Activated CD4-positive, alpha-beta T cell treated with anti-CD3 and anti-CD28 coated beads for 36 hours (primary cell): ENCODE results near the gene TNFRSF8. TPM values are rescaled to one million over a fixed set of nuclear protein-coding genes. Genes with fewer than 3 reads are reported as not detected.

ENCODE experiments used
- ATAC-seq: fragments of 200-7000 bp; cut with Tn5 transposase; one replicate; pipeline ENCODE4 v1.10.0; 2021; ENCODE audit warnings: mild to moderate bottlenecking, moderate library complexity
- CTCF ChIA-PET: fragments of 350-600 bp; sonication (Branson Sonifier 250); formaldehyde crosslinking; loops from one replicate; lab custom pipeline; 2021; ENCODE audit warnings: antibody characterized with exemption; lab: Charles Lee
- POLR2A ChIA-PET: fragments of 350-600 bp; sonication (Branson Sonifier 250); formaldehyde crosslinking; loops from one replicate; lab custom pipeline; 2021; ENCODE audit warnings: antibody characterized with exemption, inconsistent platforms; lab: Charles Lee
- DNase-seq: peaks from one replicate; pipeline ENCODE4 v3.0.0-alpha.2; 2020
- H3K27ac Mint-ChIP-seq: one replicate; pipeline ENCODE4 v1.8.0; 2021; ENCODE audit warnings: mixed read lengths
- H3K27me3 Mint-ChIP-seq: one replicate; pipeline ENCODE4 v1.8.0; 2021; ENCODE audit warnings: mixed read lengths
- H3K36me3 Mint-ChIP-seq: one replicate; pipeline ENCODE4 v1.8.0; 2021; ENCODE audit warnings: low read depth, mixed read lengths
- H3K4me1 Mint-ChIP-seq: one replicate; pipeline ENCODE4 v1.8.0; 2021; ENCODE audit warnings: mixed read lengths
- H3K4me3 Mint-ChIP-seq: one replicate; pipeline ENCODE4 v1.8.0; 2021; ENCODE audit warnings: mild to moderate bottlenecking, moderate library complexity, mixed read lengths
- H3K9me3 Mint-ChIP-seq: one replicate; pipeline ENCODE4 v1.8.0; 2021; ENCODE audit warnings: low read depth, mixed read lengths
- intact Hi-C, 2 experiments: fragments of 100-400 bp; cut with DNase I in 1 of 2; cut with micrococcal nuclease in 1 of 2; formaldehyde crosslinking; loops; one replicate each; pipeline versions ENCODE4 v1.14.2 to v1.15.1; 2022 to 2024; cut with DNase I, micrococcal nuclease
- microRNA-seq: library from miRNA; unstranded; fragments of <30 nt; microRNA quantifications from one replicate; pipeline ENCODE4 v1.2.0, GENCODE V29; 2021; ENCODE audit warnings: borderline replicate concordance
- total RNA-seq, 2 experiments: library from RNA; stranded (reverse); gene quantifications; one replicate each; pipeline ENCODE4 v1.2.3, GENCODE V29; 2021

Gene TNFRSF8
- total RNA-seq, 2 experiments from 2014 or later = 15.7 to 16.3 TPM

DNA sequence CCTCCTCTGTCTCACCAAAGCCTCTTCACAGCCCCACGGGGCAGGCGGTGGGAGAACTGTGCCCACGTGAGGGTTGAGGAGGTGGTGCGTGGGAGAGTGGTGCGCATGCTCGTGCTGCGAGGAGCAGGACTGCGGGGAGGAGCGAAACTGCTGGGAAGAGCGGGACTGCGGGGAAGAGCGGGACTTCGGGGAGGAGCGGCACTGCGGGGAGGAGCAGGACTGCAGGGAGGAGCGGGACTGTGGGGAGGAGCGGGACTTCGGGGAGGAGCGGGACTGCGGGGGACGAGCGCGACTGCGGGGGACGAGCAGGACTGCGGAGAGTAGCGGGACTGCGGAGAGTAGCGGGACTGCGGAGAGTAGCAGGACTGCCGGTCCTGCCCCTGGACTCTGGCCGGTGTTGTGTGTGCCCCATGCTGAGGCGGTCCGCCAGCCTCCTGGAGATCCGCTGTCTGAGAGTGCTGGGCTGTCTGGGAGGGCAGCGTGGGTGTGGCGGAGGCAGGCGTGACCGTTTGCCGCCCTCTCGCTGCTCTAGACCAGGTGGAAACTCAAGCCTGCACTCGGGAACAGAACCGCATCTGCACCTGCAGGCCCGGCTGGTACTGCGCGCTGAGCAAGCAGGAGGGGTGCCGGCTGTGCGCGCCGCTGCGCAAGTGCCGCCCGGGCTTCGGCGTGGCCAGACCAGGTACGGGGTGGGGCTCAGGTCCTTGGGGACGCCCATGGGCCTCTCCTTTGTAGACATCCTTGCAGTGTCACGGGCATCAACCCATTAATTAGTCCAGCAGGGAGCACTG lies 128.3 kb downstream of the TNFRSF8 start:
- CTCF ChIA-PET = interaction anchor here (1.5 kb wide), 1 partner anchor 67 kb away, joined by 7 read pairs; no protein-coding TSS in a partner anchor
- POLR2A ChIA-PET = interaction anchor here (0.6 kb wide), 1 partner anchor 283 kb away, joined by 3 read pairs; no protein-coding TSS in a partner anchor
- intact Hi-C loops = no loop called here
- Mint-ChIP-seq H3K27me3 (no peaks in the 10 kb centered on the region), H3K9me3 (no peaks in the 10 kb centered on the region), H3K4me1 (peaks cover 17% of the 10 kb centered on the region), H3K27ac (no peak overlapping the region), H3K36me3 (peaks cover 53% of the 10 kb centered on the region), H3K4me3 (no peak overlapping the region)
- no peak for DNase-seq
- no peak for ATAC-seq

Small RNA genes lying within 50 kb of the gene (microRNA-seq; reads per million reads assigned to microRNA genes)
- gene MIR4632 = 1.1 reads per million
- gene MIR6729 = 1.4 reads per million
- 1.4 reads per million for gene MIR7846

Other genes starting within 250 kb of the TNFRSF8 start
- gene NPPA, start 215.5 kb upstream of the TNFRSF8 start, total RNA-seq = not detected
- not detected for gene NPPB, start 204.4 kb upstream of the TNFRSF8 start, total RNA-seq
- gene KIAA2013, start 136.9 kb upstream of the TNFRSF8 start, total RNA-seq = 10 to 100 TPM; 21.0 to 23.1 TPM
- gene PLOD1, start 128.6 kb upstream of the TNFRSF8 start, total RNA-seq = 10 to 100 TPM; 11.7 to 11.9 TPM
- gene MFN2, start 82.9 kb upstream of the TNFRSF8 start, total RNA-seq = 10 to 100 TPM; 52.5 to 71.6 TPM
- gene MIIP, start 43.8 kb upstream of the TNFRSF8 start, total RNA-seq = 10 to 100 TPM; 30.2 to 31.5 TPM
- 100 to 1,000 TPM; 107 to 116 TPM for gene TNFRSF1B, start 103.7 kb downstream of the TNFRSF8 start, total RNA-seq
- 10 to 100 TPM; 20.6 to 22.9 TPM for gene VPS13D, start 166.7 kb downstream of the TNFRSF8 start, total RNA-seq